ENCODE results near the gene MT1M.
"Not testable (repeated sequence)": the region's sequence is repeated elsewhere in the genome, so short reads cannot be mapped to it uniquely, and the experiment has no call there.

The MT1M gene

GRCh38 chr16:56632156-56632847 is at the start of gene MT1M:
TSS of gene MT1M (plus strand) at chr16:56632659. CDS start at chr16:56632732, 73 bp downstream.
- no peak for DNase-seq

GRCh38 chr16:56582911-56583310 is 49.5 kb upstream of the MT1M start:
- DNase-seq: not testable (repeated sequence)

- DNase-seq: no peak
Observed at GRCh38 chr16:56583351-56584168, 48.9 kb upstream of the MT1M start.

GRCh38 chr16:56584276-56584675 is 48.2 kb upstream of the MT1M start:
- no peak for DNase-seq

GRCh38 chr16:56588781-56589140 is 43.7 kb upstream of the MT1M start:
- DNase-seq: no peak

- no peak for DNase-seq
Observed at GRCh38 chr16:56589141-56590039, 43.1 kb upstream of the MT1M start, which contains the start of gene MT3. TSS of gene MT3 (plus strand) at chr16:56589528. CDS start at chr16:56589591, 63 bp downstream.

- DNase-seq: no peak
Observed at GRCh38 chr16:56591377-56592060, 40.9 kb upstream of the MT1M start.

- no peak for DNase-seq
Observed at GRCh38 chr16:56593573-56594291, 38.7 kb upstream of the MT1M start.

- DNase-seq: no peak
Observed at GRCh38 chr16:56594292-56594619, 38.2 kb upstream of the MT1M start.

GRCh38 chr16:56600398-56600999 is 32.0 kb upstream of the MT1M start:
- DNase-seq: no peak

- DNase-seq: no peak
Observed at GRCh38 chr16:56601325-56601724, 31.1 kb upstream of the MT1M start.

- no peak for DNase-seq
Observed at GRCh38 chr16:56603589-56603988, 28.9 kb upstream of the MT1M start.

- no peak for DNase-seq
Observed at GRCh38 chr16:56604966-56605365, 27.5 kb upstream of the MT1M start.

GRCh38 chr16:56605475-56605874 is 27.0 kb upstream of the MT1M start:
- DNase-seq: no peak

- DNase-seq: no peak
Observed at GRCh38 chr16:56606071-56606475, 26.4 kb upstream of the MT1M start.

- no peak for DNase-seq
Observed at GRCh38 chr16:56606476-56607108, 25.9 kb upstream of the MT1M start.

GRCh38 chr16:56607109-56607618 is 25.3 kb upstream of the MT1M start:
- DNase-seq: no peak

GRCh38 chr16:56607675-56608042 is 24.8 kb upstream of the MT1M start:
- no peak for DNase-seq

- peak; percentile 79 for DNase-seq
Observed at GRCh38 chr16:56608043-56608875, 24.2 kb upstream of the MT1M start, which contains the start of gene MT2A. TSS of gene MT2A (plus strand) at chr16:56608584. CDS start at chr16:56608656, 72 bp downstream.

Measured in activated CD4-positive, alpha-beta T cell treated with anti-CD3 and anti-CD28 coated beads for 1 hour (primary cell).